ACHN (cell line): ENCODE data around the gene EXT2.

ENCODE experiments used
- DNase-seq: peaks from one replicate; pipeline ENCODE4 v3.0.0-alpha.2; 2015
- in situ Hi-C: cut with HindIII; loops from 2 replicates; pipeline ENCODE4 v1.10.0; 2017; ENCODE audit warnings: low sequenced_read_pairs, low pct_ligation_motif_present, low pct_unique_long_range_greater_than_20kb

The EXT2 gene

GRCh38 chr11:44188643-44189042 lies 93.2 kb downstream of the EXT2 start:
- in situ Hi-C loops = no loop called here
- peak; percentile 10 for DNase-seq

DNA sequence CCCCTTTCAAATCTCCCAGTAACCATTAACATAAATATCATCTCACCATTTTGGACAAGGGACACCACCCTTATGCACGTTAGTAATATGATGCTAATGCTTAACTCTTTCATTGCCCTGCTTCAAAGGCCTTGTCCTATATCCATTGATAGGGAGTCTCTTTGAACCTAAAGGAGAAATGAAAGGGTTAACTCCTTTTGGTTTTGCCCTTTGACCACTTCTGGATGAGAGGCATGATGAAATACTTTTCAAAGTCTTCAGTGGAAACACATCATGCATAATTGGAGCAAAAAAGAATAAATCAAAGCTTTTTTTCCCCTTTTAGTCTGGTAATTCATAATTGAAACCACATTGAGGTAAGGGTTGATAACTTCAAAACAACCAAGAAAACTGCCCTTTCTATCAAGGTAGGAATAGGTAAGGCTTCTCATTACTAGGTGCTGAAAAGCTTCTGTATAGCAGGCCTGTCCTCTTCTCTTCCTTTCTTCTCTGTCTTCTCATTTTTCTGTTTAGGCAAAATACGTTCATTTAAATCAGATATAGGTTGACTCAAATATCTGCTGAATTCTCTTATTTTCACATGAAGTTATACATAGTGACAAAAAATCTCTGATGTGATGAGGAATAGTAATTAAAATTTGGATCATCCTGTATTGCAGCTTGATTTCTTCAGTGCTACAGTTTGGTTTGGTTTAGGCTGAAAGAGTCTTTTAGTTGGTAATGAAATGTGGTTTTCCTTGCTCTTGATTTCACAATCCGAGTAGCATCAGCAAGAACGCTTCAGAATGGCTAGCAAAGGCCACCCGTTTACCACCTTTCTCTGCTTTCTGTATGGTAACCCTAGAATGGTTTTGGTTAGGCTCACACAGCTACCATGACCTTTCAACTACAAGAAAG lies 94.8 kb downstream of the EXT2 start:
- in situ Hi-C loops = no loop called here
- DNase-seq = no peak

DNA sequence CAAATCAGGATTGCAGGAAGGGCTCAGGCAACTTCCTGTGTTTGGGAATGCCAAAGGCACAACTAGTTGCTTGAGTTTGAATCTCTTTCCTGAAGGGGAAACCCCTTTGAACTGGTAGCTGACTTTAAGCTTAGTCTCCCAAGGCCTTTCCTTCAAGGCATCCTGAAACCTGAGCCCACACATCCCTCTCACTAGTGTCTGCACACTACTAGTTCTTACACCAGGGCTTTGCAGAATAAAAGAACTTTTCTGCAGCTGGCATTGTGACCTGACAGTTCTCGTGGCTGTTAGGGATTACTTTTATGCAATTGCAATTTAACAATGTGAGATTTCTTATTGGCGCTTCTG lies 95.4 kb downstream of the EXT2 start:
- in situ Hi-C loops = no loop called here
- DNase-seq = no peak

GRCh38 chr11:44191322-44192016 lies 96.0 kb downstream of the EXT2 start:
- no peak for DNase-seq
- in situ Hi-C loops = no loop called here

DNA sequence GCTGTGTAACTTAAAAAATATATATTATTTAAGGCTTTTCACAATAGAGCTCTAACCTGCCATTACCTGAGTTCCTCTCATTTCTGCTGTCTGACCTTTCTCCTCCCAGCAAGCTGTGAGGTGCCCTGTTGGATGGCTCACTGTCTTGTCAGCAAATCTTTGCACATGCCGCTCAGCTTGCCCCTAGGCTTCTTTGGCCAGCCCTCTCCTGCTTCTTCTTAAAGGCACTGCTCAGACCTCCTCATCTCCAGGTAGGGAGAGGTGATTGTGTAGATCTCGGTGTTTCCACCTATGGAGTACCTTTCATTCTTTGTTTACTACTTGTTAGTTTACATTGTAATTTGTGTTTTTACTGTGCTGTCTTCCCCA lies 96.5 kb downstream of the EXT2 start:
- in situ Hi-C loops = no loop called here
- no peak for DNase-seq

DNA sequence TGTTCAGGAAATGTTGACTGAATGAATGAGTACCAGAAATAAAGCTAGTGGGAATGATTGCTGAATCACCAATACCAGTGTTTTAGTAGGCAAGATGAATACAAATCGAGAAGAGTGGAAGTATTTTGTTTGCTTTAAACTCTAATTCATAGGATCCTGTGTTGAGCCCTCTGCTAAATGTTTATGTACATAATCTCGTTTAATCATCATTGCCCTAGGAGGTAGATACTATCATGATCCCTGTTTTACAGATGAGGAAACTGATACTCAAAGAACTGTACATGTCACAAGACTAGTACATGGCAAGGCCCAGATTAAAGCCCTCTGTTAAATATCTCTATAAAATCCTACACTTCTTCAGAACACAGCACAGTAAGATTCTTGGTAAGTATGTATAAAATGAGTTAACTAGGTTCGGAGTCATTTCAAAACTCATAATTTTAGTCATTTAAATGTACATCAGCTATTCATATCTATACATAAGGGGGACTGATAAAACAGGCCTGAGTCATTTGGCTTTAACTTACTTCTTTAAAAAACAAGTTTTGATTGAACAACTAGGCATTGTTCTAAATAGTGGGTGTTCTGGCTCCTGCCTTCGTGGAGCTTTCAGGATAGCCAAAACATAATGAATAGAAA lies 97.1 kb downstream of the EXT2 start:
- in situ Hi-C loops = no loop called here
- no peak for DNase-seq

GRCh38 chr11:44193856-44194255 lies 98.4 kb downstream of the EXT2 start:
- in situ Hi-C loops = no loop called here

DNA sequence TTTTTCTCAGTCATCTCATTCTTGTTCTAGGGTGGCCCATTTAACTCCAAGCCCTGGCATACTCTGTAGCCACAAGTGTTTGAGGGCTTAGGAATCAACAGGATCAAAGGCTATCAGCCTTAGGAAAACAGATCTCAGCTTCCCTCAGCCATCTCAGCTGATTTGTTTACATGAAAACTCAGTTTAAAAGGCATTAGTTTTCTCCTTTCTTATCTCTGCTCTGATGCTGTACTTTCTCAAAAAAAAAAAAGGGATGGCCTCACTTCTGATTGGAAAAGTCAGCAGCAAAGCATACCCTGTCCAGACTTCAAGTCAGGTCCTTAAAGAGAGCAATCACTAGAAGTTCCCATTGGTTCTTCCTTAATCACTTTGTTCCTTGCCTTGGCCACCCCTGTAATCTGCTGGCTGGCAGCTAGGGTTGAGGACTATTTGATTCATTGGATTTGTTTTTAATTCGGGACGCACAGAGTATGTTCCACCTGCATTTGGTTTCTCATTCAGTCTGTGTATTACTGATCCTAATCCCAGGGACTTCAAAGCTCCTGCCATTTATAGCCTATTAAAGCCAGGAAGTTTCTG lies 102.8 kb downstream of the EXT2 start:
- in situ Hi-C loops = no loop called here

More at GRCh38 chr11:44193856-44194255, 98.4 kb downstream of the EXT2 start:
- no peak for DNase-seq

GRCh38 chr11:44199298-44199697 lies 103.8 kb downstream of the EXT2 start:
- in situ Hi-C loops = no loop called here
- DNase-seq = no peak

More for the DNA sequence above, 102.8 kb downstream of the EXT2 start:
- no peak for DNase-seq

DNA sequence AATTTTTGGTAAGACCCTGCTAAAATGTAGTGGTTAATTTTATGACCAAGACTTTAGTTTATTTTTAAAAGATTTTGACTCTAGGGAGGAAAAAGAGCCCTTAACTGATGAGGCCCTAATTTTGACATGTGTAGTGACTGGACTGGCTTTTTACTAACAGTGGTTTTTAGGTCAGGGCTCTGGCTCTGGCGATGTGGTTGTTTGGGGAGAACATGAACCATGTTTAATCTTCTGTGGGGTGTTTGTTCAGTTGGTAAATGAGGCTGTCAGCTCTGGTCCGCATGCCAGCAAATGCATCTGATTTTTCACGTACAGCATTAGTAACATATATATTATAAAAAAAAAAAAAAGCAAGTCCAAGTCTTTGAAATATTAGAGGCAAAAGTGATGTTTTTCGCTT lies 104.3 kb downstream of the EXT2 start:
- no peak for DNase-seq
- in situ Hi-C loops = no loop called here

DNA sequence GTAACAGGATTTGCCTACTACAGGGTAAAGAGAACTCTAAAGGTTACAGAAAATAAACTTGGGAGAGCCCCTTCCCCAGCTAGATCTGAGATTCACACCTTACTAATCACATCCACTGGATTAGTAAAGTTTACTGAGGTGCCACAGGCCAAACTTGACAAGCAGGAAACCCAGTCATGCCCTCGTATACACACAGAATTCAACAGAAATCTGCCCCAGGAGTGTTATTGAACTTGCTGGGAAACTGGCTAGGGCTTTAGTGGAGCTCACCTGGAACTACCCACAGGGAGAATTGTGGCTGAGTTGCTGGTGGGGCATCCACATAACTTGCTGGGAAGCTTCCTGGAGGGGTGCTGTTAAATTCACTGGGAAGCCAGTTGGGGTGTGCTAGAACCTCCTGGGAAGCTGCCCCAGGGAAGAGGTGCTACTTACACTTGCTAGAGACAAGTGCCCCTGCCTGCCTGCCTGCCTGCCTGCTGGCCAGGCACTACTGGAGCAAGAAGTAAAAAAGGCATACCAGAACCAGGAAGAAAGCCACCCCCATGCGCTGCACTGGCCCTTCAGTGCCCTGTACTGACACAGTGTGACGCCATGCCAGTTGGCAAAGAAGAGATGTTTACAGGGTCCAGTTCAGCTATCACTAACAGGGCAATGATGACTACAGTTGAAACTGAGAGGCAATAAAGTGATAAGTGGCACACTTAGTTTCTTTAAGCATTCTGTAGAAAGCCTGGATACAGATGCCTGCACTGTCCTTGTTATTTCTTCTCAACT lies 108.0 kb downstream of the EXT2 start:
- in situ Hi-C loops = no loop called here
- DNase-seq = no peak

DNA sequence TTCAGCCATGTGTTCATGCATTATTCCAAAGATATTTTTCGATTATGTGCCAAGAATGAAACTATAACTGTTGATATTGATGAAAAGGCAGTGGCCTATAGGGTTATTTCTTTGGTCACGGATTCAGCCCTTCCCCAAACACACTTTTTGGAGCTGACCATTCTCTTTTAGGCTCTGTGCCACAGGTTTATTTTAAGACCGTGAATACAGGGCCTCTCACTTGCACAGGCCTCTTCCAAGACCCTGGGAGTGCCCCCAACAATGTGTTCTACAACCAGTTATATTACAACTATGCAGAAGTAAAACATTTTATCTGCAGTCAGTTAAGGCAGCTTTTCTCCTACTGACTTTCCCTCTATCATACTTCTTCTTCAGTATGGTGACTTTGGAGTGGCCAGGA lies 109.9 kb downstream of the EXT2 start:
- in situ Hi-C loops = no loop called here

GRCh38 chr11:44205836-44206235 lies 110.4 kb downstream of the EXT2 start:
- no peak for DNase-seq
- in situ Hi-C loops = no loop called here

More for the DNA sequence above, 109.9 kb downstream of the EXT2 start:
- no peak for DNase-seq

DNA sequence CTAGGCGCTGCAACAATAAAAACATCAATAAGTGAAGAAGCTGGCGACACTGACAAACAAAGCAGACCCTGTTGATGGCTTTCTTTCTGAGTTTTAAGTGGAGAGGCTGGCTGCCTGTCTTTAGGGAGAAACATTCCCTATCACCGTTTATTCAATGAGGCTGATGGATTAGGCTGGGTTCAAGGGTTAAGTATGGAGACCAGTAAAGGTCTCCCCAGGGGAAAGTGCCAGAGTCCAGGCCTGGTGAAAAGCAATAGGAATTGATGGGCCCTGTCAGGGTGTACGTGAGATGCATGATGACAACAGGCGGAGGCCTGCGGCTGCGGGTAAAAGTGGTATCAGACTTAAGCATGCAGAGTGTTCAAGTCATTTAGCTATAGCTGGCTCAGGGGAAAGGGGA lies 111.8 kb downstream of the EXT2 start:
- in situ Hi-C loops = no loop called here
- DNase-seq = no peak

GRCh38 chr11:44208976-44209603 lies 113.6 kb downstream of the EXT2 start:
- DNase-seq = no peak
- in situ Hi-C loops = no loop called here

GRCh38 chr11:44212128-44212527 lies 116.7 kb downstream of the EXT2 start:
- in situ Hi-C loops = no loop called here
- no peak for DNase-seq

GRCh38 chr11:44213148-44213547 lies 117.7 kb downstream of the EXT2 start:
- no peak for DNase-seq
- in situ Hi-C loops = no loop called here

GRCh38 chr11:44217432-44217831 lies 122.0 kb downstream of the EXT2 start:
- in situ Hi-C loops = no loop called here
- no peak for DNase-seq
